NOMO-1 treated with DMSO at 0.1 percent for 48 hours (cell line): ENCODE data around the gene C16orf96.
A peak's percentile ranks its signal among the peaks of the same experiment; 100 is the strongest.

ENCODE experiments used
- DNase-seq: peaks from one replicate; lab custom pipeline; 2025; ENCODE audit not compliant: unreplicated experiment; lab: John Stamatoyannopoulos, UW

The C16orf96 gene

GRCh38 chr16:4525069-4525468 is 31.1 kb upstream of the C16orf96 start:
- DNase-seq, result no peak

DNA sequence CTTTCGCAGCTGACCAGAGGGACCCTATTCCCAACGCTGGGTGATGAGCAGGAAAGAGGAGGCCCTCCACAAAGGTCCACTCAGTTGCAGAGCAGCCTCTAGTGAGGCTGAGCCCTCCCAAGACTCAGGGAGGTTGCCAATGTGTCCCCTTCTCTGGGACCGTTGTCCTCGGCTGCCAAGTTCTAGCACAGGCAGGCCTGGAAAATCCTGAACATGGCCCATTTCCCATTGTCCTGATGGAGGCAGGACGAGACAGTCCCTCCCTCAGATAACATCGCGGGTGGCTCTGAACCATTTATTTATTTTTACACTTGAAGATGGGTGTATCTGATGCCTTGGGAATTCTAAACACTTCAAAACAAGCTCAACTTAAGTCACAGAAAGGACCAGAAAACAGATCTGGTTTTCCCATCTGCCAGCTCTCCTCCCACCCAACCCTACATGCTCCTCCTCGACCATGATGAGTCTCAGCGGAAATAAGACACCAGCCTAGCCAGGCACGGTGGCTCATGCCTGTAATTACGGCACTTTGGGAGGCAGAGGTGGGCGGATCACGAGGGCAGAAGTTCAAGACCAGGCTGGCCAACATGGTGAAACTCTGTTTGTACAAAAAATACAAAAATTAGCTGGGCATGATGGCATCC is 30.4 kb upstream of the C16orf96 start:
- DNase-seq, result no peak

DNA sequence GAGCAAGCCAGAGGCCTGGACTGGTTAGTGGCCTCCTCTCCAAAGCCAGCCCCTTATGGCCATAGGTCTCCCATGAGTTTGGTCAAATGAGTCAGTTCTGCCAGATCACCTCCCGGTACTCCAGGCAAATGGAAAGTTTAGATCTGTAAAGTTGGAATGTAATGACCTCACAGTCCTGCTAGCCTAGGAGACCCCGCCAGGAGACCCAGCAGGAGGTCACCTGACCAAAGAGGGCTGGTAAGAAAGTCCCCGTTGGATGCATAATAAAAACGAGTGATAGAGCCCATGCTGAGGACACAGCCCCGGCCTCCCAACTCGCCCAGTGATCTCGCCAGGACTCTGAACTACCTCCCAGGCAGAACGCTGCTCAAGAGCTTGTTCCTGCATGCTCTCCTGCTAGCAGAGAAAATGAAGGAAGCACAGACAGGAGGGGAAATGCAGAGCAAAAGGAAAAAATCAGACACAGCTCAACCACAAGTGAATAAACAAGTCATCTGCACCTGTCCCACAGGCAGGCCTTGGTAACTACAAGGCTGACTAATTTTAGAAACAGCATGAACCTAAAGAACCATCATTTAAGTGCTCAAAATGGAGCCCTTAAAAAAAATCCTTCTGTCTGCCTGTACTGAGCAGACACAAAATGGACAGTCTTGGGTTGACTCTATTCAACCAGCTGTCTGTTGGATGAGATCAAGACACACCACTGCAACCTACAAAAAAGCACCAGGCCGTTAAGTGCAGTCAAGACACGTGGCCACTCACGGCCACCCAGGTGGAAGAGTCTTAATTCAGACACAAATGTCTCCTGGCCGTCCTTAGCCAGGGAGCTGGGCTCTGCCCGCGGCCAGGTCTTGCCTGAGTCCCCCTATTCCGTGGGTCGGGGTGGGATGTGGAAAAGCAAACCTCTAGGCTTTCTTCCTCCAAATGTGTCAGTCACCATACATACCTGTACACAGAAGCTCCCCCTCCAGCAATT is 26.8 kb upstream of the C16orf96 start:
- no peak for DNase-seq

GRCh38 chr16:4531811-4532210 is 24.3 kb upstream of the C16orf96 start:
- no peak for DNase-seq

DNA sequence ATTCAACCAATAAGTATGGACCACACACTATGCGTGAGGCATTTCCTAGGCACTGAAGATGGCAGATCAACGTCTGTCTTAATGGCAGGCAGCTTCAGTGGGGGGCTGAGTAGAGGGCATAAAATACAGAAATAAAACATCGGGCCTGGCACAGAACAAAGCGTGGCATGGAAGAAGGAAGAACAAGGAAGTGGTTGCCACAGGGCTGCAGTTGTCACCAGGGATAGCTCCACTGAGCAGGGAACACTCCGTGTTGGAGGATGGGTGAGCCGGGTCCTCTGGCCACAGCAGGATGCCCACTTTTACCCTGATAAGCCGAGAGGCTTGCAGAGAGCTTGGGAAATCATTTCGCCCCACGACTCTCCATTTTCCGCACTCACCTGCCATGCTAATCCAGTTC is 23.9 kb upstream of the C16orf96 start:
- DNase-seq, result no peak

GRCh38 chr16:4533490-4533889 is 22.6 kb upstream of the C16orf96 start:
- no peak for DNase-seq

DNA sequence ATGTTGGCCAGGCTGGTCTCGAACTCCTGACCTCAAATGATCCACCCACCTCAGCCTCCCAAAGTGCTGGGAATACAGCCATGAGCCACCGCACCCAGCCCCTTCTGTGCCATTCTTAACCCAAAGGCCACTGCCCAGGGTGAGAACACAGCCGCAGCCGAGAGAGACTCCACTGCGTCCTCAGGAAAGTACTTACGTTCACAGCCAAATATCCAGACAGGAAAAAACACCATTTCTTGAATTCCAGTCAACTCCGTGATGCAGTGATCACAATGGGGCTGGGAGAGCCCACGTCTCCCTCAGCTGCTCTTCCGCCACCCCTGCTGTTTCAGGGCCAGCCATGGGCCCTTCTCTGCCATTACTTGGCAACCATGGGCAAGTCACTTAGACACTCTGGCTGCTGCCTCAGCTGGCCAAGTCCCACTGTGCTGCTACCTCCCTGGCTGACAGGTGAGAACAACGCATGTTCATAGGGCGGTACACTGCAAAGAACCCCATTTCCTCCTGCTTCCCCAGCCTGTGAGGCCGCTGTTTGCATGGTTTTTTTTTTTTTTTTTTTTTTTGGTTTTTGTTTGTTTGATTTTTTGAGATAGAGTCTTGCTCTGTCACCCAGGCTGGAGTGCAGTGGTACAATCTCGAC is 21.9 kb upstream of the C16orf96 start:
- DNase-seq, result no peak

- no peak for DNase-seq
Observed at GRCh38 chr16:4535627-4536108, 20.5 kb upstream of the C16orf96 start.

GRCh38 chr16:4536391-4537106 is 19.6 kb upstream of the C16orf96 start:
- DNase-seq, result no peak

DNA sequence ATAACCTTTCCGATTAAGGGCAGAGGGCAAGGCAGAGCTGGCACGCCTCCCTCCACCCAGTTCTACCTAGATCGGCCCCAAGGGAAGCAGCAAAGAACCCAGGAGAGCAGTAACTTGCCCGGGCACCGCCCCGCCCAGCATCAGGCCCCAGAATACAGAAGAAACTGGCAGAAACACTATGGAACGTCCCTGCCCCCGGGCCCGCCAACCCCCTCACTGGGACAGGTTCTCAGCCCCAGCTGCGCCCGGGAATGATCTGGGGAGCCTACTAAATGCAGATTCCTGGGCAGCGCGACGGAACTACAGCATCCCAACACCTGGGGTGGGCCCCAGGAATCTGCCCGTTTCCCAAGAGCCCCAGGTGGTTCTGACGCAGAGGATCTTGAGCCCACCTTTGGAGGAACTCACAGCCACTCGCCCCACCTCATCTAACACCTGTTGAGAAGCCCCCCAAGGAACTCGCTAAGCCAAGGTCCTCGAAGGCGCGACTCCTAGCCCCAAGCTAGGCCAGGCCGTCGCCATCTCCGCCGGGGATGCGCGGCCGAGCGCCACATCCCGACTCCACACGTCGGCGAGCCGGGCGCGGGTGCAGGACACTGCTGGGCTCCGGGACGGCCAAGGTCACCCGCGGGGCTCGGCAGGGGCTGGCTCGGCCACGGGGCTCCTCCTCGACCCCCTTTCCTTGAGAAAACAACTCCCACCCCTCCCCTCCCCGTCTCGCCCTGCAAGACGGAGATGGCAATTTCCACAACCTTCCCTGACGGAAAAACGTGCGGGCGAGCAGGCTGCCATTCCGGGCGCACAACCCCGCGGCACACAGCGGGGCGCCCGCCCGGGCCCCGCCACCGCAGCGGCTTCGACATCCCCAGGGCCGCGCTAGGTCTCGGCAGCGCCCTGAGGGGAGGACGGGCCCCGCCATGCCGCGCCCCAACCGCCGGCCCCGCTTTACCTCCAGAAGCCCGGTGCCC is 18.5 kb upstream of the C16orf96 start:
- DNase-seq, result no peak

DNA sequence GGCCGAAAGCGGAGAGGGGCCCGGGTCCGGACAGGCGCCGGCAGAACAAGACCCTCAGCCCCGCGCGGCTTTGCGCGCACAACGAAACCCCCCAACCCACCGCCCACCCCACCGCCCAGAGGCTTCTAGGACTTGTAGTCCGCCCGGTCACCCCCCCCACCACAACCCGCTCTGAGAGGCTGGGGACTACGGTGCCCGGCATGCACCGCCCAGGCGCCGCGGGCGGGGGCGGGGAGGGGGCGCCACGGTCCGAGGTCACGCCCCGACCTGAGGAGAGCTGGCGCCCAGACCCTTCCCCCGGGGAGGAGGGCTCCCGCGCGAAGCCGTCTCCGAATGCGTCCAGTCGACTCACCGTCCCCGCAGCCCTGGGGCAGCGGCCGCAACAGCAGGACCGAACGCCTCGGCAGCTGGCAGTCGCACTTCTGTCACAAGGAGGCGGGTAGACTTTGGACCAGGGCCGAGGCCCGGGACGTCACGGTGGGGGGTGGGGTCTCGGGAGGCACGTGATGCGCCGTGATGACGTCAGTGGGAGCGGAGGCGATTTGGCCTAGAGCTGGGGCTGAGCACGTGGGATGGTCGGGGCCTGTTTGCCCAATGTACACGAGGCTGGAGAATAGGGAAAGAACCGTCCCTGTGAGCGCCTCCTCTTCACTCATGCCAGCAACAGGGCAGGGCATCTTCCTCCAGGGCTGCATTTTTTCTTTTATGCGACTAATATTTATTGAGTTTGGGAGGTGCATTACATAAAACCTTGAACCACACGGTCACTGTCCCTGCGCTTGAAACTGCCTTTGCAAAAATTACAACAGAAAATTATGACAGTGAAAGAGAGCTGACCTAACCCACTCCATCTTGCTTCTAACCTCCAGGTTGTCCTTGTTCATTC is 17.5 kb upstream of the C16orf96 start, which contains the start of gene CDIP1:
Gene CDIP1, minus strand, starts transcription at position 424 of the 886 bp plus-strand sequence. CDS start 24,643 bp downstream, outside the sequence.
- peak; percentile 93 for DNase-seq

GRCh38 chr16:4539716-4540284 is 16.3 kb upstream of the C16orf96 start:
- DNase-seq, result no peak

- DNase-seq, result no peak
Observed at GRCh38 chr16:4544473-4544872, 11.7 kb upstream of the C16orf96 start.

DNA sequence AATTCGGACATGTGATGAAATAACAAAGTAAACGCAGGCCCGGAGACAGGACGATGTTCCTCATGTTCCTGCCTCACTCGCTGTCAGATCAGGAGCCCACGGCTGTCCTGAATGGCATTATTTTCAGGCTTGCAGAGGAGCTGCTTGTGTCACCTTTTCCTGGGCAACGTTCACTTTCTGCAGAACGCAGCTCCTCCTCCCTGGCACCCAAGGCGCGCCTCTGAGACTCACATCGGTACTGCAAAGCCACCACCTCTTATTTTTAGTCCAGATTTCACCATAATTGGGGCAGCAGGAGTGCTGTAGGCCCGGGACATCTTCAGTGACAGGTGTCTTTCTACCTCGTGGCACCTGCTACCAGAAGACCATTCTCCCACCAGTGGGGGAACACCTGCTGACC is 8.0 kb upstream of the C16orf96 start:
- DNase-seq, result no peak

DNA sequence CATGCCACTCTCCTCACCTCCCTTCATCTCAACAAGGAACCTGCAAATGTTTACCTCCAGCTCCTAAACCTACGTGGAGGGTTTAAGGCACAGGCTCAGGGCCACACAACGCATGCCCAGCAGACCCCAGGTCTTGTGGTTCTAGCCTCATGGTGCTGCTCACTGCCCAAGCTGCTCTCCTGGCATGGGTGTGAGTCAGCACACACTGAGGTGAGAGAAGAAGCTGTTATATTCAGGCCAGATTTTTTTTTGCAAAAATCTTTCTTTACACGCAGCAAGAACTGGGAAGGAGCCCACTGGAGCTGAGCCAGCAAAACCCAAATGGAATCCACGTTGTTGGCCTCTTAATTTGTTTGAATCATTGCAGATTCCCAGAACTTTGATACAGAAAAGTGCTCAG is 5.5 kb upstream of the C16orf96 start:
- DNase-seq, result no peak

- DNase-seq, result no peak
Observed at GRCh38 chr16:4552541-4552940, 3.6 kb upstream of the C16orf96 start.

DNA sequence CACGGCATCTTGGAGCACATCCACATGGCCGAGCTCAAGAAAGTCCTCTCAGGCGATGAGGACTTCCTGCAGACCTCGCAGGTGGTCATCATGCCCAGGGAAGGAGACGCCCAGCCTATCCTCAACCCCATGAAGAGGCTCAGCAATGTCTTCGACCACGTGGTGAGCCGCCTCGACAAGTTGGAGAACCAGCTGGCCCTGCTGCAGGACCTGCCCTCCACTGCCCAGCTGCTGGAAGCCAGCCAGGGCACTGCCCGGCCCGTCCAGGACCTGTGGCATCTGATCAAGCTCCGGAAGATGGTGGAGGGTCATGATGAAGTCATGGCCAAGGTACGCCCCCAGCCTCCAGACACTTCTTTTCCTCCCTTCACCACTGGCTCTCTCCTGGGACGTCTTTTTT is 440 bp downstream of the C16orf96 start:
- DNase-seq, result no peak

- DNase-seq, result no peak
Observed at GRCh38 chr16:4557973-4558372, 1.8 kb downstream of the C16orf96 start.
